K562 (cell line): ENCODE results near the gene YPEL5. TPM values are rescaled to one million over a fixed set of nuclear protein-coding genes. Genes with fewer than 3 reads are reported as not detected.

Source experiments
- ARID2 ChIP-seq: fragments of 450-650 bp; IDR thresholded peaks from 2 replicates; pipeline ENCODE4 v1.6.1; 2017; ENCODE audit warnings: antibody characterized with exemption, mild to moderate bottlenecking
- CBX2 ChIP-seq: fragments of 200-600 bp; sonication (generic); IDR thresholded peaks from one replicate; pipeline ENCODE4 v1.6.1; 2012; ENCODE audit warnings: mild to moderate bottlenecking, low read length, inconsistent platforms; ENCODE audit not compliant: insufficient read depth, poor library complexity, severe bottlenecking
- ELF4 ChIP-seq: fragments of 450-650 bp; formaldehyde crosslinking; IDR thresholded peaks from 2 replicates; pipeline ENCODE4 v1.4.0; 2022; ENCODE audit warnings: missing genetic modification characterization
- LEF1 ChIP-seq: fragments of 450-650 bp; IDR thresholded peaks from 2 replicates; pipeline ENCODE4 v1.6.1; 2016; ENCODE audit warnings: mild to moderate bottlenecking
- MAFK ChIP-seq: IDR thresholded peaks from 2 replicates; pipeline ENCODE4 v1.6.1; 2011; ENCODE audit warnings: low read length, improper control_type of control experiment
- NFE2L1 ChIP-seq: fragments of 450-650 bp; IDR thresholded peaks from 2 replicates; pipeline ENCODE4 v1.6.1; 2016; ENCODE audit warnings: missing genetic modification characterization, low read depth, mild to moderate bottlenecking, missing compliant biosample characterization, moderate library complexity, borderline replicate concordance
- POLR2AphosphoS5 ChIP-seq: IDR thresholded peaks from 2 replicates; pipeline ENCODE4 v1.6.1; 2011; ENCODE audit warnings: mild to moderate bottlenecking, low read depth, low read length, moderate library complexity; ENCODE audit not compliant: control insufficient read depth, insufficient read depth
- RAD51 ChIP-seq: fragments of 450-650 bp; IDR thresholded peaks from 2 replicates; pipeline ENCODE4 v1.7.1; 2016; ENCODE audit warnings: low read depth, mild to moderate bottlenecking, borderline replicate concordance
- RBBP5 ChIP-seq: fragments of 200-600 bp; sonication (generic); IDR thresholded peaks from 2 replicates; pipeline ENCODE4 v1.6.1; 2012; ENCODE audit warnings: borderline replicate concordance, mild to moderate bottlenecking, low read length, control low read depth, inconsistent platforms; ENCODE audit not compliant: insufficient read depth, poor library complexity, severe bottlenecking
- RFX7 ChIP-seq: fragments of 250-450 bp; sonication (Bioruptor Pico); IDR thresholded peaks from 2 replicates; pipeline ENCODE4 v1.5.1; 2021; ENCODE audit warnings: mild to moderate bottlenecking
- SETDB1 ChIP-seq: IDR thresholded peaks from one replicate; pipeline ENCODE4 v1.6.1; 2012; ENCODE audit warnings: low read length, control low read depth, inconsistent platforms
- SIX5 ChIP-seq, 2 experiments: IDR thresholded peaks; 2 replicates each; pipeline ENCODE4 v1.6.1; 2011; ENCODE audit warnings: low read length in 2 of 2, borderline replicate concordance in 1 of 2, low read depth in 1 of 2, mild to moderate bottlenecking in 1 of 2, moderate library complexity in 1 of 2; ENCODE audit not compliant: insufficient read depth in 1 of 2
- SMC3 ChIP-seq: conservative IDR thresholded peaks from 2 replicates; pipeline ENCODE4 v1.6.1; 2011; ENCODE audit warnings: low read depth, low read length, improper control_type of control experiment; ENCODE audit not compliant: insufficient read depth
- SPI1 ChIP-seq: IDR thresholded peaks from 2 replicates; pipeline ENCODE4 v1.6.1; 2011; ENCODE audit warnings: low read depth, low read length, control low read depth, borderline replicate concordance
- ZNF75A ChIP-seq: fragments of 450-650 bp; formaldehyde crosslinking; IDR thresholded peaks from 2 replicates; pipeline ENCODE4 v1.4.0; 2020; ENCODE audit warnings: mild to moderate bottlenecking
- polyA plus RNA-seq, 8 experiments: library from polyadenylated mRNA; depleted of rRNA in 4 of 8; stranded (reverse) in 5 of 8; unstranded in 3 of 8; fragments of >200 nt; fragmentation: Nextera tagmentation in 2 of 8; fragmentation: Illumina TruSeq in 1 of 8; extraction: Ambion mirVana in 2 of 8; extraction: Trizol in 1 of 8; gene quantifications; 2 replicates each; pipeline versions ENCODE4 v1.2.1 to v1.2.3, GENCODE V29; 2011 to 2014; ENCODE audit warnings: inconsistent platforms in 1 of 8, missing spikeins in 1 of 8
- total RNA-seq, 7 experiments: library from RNA; depleted of rRNA in 6 of 7; stranded (reverse); fragments of >200 nt in 6 of 7; fragmentation: Illumina TruSeq in 2 of 7; extraction: Trizol in 2 of 7; gene quantifications; 2 replicates each; pipeline versions ENCODE4 v1.2.1 to v1.2.3, GENCODE V29; 2011 to 2021; ENCODE audit warnings: low replicate concordance in 1 of 7
- TF ChIP-seq, protein P1 (sequence below): fragments of 450-650 bp; conservative IDR thresholded peaks from 2 replicates; pipeline ENCODE4 v1.6.1; 2016; ENCODE audit warnings: missing genetic modification characterization, low read depth, mild to moderate bottlenecking, missing compliant biosample characterization, moderate library complexity
- TF ChIP-seq, protein P2 (sequence below): fragments of 450-650 bp; IDR thresholded peaks from 2 replicates; pipeline ENCODE4 v1.6.1; 2016
- TF ChIP-seq, protein P3 (sequence below): fragments of 450-650 bp; formaldehyde crosslinking; IDR thresholded peaks from 2 replicates; pipeline ENCODE4 v1.4.0; 2020; ENCODE audit warnings: mild to moderate bottlenecking, moderate library complexity
- TF ChIP-seq, protein P4 (sequence below): sonication (generic); formaldehyde crosslinking; IDR thresholded peaks from 2 replicates; pipeline ENCODE4 v1.8.0; 2022; ENCODE audit warnings: mild to moderate bottlenecking, missing genetic modification reagents
- TF ChIP-seq, protein P5 (sequence below): fragments of 250-450 bp; sonication (Bioruptor Pico); IDR thresholded peaks from 2 replicates; pipeline ENCODE4 v1.4.0; 2020
- TF ChIP-seq, protein P6 (sequence below): fragments of 250-450 bp; sonication (Bioruptor Pico); IDR thresholded peaks from 2 replicates; pipeline ENCODE4 v1.6.1; 2021; ENCODE audit warnings: mild to moderate bottlenecking

Gene YPEL5
- total and polyA plus RNA-seq, 9 of the 15 experiments (the other 6 are each of a cell fraction or from before 2014, with no cell fraction given) = 5.4 to 34.4 (median 12.3) TPM

DNA sequence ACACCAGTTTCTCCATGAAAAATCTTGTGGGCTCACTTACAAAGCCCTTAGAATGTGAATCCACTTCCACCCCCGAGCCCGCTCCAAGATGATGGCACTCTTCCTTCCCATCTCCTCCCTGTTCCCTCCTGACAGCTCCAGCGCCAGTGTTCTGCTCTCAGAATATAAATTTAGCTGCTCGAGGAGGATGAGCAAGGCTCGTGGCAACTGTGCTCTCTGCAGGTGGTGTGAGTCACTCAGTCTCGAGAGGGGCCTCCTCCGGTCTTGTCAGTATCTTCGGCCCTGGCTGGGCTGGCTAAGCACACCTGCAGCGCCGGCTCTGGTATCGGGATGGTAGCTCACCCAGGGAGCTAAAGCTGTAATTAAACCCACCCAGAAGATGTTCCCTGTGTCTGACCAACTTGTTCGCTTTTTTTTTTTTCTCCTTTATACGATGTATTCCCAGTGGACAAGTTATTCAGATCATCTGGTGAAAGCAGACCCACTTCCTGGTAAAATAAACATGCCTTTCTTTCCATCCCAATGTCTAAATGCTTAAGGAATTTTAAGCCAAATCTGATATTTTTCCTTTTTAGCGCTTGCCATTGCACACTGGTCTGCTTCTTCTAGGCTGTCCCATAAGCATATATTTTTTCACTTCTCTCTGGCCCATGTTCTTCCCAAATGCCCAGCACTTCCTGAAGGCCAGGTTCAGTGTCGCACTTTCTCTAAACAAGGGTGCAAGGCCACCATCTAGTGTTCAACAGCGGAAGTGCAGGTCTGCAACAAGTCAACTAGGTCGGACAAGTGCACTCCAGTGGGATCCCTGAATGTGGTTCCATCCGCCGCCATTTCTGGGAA lies 31.4 kb upstream of the YPEL5 start (continued):
- no peak for TF ChIP-seq CBX2
- no peak for TF ChIP-seq RAD51
- TF ChIP-seq ARID2 = no peak
- TF ChIP-seq, protein P1, sequence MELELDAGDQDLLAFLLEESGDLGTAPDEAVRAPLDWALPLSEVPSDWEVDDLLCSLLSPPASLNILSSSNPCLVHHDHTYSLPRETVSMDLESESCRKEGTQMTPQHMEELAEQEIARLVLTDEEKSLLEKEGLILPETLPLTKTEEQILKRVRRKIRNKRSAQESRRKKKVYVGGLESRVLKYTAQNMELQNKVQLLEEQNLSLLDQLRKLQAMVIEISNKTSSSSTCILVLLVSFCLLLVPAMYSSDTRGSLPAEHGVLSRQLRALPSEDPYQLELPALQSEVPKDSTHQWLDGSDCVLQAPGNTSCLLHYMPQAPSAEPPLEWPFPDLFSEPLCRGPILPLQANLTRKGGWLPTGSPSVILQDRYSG = no peak
- TF ChIP-seq, protein P2, sequence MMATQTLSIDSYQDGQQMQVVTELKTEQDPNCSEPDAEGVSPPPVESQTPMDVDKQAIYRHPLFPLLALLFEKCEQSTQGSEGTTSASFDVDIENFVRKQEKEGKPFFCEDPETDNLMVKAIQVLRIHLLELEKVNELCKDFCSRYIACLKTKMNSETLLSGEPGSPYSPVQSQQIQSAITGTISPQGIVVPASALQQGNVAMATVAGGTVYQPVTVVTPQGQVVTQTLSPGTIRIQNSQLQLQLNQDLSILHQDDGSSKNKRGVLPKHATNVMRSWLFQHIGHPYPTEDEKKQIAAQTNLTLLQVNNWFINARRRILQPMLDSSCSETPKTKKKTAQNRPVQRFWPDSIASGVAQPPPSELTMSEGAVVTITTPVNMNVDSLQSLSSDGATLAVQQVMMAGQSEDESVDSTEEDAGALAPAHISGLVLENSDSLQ = no peak
- no peak for TF ChIP-seq SIX5 (IDR thresholded peaks at IDR 0.05; ENCODE audit: borderline replicate concordance in 1 of 2, insufficient read depth in 1 of 2, low read depth in 1 of 2, low read length in 2 of 2)
- peak; percentile 75 for TF ChIP-seq SMC3
- no peak for TF ChIP-seq LEF1
- TF ChIP-seq, protein P3, sequence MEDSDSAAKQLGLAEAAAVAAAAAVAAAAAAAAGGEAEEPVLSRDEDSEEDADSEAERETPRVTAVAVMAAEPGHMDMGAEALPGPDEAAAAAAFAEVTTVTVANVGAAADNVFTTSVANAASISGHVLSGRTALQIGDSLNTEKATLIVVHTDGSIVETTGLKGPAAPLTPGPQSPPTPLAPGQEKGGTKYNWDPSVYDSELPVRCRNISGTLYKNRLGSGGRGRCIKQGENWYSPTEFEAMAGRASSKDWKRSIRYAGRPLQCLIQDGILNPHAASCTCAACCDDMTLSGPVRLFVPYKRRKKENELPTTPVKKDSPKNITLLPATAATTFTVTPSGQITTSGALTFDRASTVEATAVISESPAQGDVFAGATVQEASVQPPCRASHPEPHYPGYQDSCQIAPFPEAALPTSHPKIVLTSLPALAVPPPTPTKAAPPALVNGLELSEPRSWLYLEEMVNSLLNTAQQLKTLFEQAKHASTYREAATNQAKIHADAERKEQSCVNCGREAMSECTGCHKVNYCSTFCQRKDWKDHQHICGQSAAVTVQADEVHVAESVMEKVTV (CRISPR knock-in tag) = peak; percentile 45; the same call in 1 of the 2 replicates
- peak; percentile 42; the same call in 1 of the 2 replicates for TF ChIP-seq SPI1
- TF ChIP-seq RBBP5 = no peak
- TF ChIP-seq ELF4 (CRISPR knock-in tag) = no peak
- TF ChIP-seq, protein P4, sequence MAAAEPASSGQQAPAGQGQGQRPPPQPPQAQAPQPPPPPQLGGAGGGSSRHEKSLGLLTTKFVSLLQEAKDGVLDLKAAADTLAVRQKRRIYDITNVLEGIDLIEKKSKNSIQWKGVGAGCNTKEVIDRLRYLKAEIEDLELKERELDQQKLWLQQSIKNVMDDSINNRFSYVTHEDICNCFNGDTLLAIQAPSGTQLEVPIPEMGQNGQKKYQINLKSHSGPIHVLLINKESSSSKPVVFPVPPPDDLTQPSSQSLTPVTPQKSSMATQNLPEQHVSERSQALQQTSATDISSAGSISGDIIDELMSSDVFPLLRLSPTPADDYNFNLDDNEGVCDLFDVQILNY (CRISPR knock-in tag) = no peak
- TF ChIP-seq POLR2AphosphoS5 = no peak
- TF ChIP-seq, protein P5, sequence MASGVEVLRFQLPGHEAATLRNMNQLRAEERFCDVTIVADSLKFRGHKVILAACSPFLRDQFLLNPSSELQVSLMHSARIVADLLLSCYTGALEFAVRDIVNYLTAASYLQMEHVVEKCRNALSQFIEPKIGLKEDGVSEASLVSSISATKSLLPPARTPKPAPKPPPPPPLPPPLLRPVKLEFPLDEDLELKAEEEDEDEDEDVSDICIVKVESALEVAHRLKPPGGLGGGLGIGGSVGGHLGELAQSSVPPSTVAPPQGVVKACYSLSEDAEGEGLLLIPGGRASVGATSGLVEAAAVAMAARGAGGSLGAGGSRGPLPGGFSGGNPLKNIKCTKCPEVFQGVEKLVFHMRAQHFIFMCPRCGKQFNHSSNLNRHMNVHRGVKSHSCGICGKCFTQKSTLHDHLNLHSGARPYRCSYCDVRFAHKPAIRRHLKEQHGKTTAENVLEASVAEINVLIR = no peak
- no peak for TF ChIP-seq RFX7
- no peak for TF ChIP-seq MAFK
- TF ChIP-seq ZNF75A = no peak
- TF ChIP-seq, protein P6, sequence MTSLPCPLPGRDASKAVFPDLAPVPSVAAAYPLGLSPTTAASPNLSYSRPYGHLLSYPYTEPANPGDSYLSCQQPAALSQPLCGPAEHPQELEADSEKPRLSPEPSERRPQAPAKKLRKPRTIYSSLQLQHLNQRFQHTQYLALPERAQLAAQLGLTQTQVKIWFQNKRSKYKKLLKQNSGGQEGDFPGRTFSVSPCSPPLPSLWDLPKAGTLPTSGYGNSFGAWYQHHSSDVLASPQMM (CRISPR knock-in tag) = no peak
- no peak for TF ChIP-seq NFE2L1 (tag)
- TF ChIP-seq SETDB1 = no peak
